BLaER1 treated with 17β-estradiol and CSF1 and Interleukin-3, amounts not matched to agents 10 nM and 100 nM (cell line): ENCODE measurements around the gene FUT7.

Experiments
- H3K27ac ChIP-seq, 11 experiments: shearing (Covaris generic); formaldehyde crosslinking; 2 replicates each; pipeline ENCODE4 v1.8.1; 2022
- H3K27me3 ChIP-seq, 11 experiments: shearing (Covaris generic); formaldehyde crosslinking; 2 replicates each; pipeline ENCODE4 v1.8.1; 2022
- H3K36me3 ChIP-seq, 11 experiments: shearing (Covaris generic); formaldehyde crosslinking; 2 replicates each; pipeline ENCODE4 v1.8.1; 2022
- H3K4me1 ChIP-seq, 10 experiments: shearing (Covaris generic); formaldehyde crosslinking; 2 replicates each; pipeline ENCODE4 v1.8.1; 2022
- H3K4me2 ChIP-seq, 11 experiments: shearing (Covaris generic); formaldehyde crosslinking; 2 replicates each; pipeline ENCODE4 v1.8.1; 2022
- H3K4me3 ChIP-seq, 10 experiments: shearing (Covaris generic); formaldehyde crosslinking; 2 replicates each; pipeline ENCODE4 v1.8.1; 2022
- H3K9ac ChIP-seq, 11 experiments: shearing (Covaris generic); formaldehyde crosslinking; 2 replicates each; pipeline ENCODE4 v1.8.1; 2022
- H3K9me3 ChIP-seq, 11 experiments: shearing (Covaris generic); formaldehyde crosslinking; replicated peaks in 1 of 11; 2 replicates each; pipeline ENCODE4 v1.8.1; 2022
- H4K20me1 ChIP-seq, 11 experiments: shearing (Covaris generic); formaldehyde crosslinking; 2 replicates each; pipeline ENCODE4 v1.8.1; 2022
- Cebpa-rat ChIP-seq, 11 experiments: shearing (Covaris generic); IDR thresholded peaks; 2 replicates each; pipeline ENCODE4 v1.8.1; 2022

FUT7 gene

GRCh38 chr9:137069508-137070091 lies 37.7 kb upstream of the FUT7 start:
- H3K27ac ChIP-seq, result peak overlapping the region in 9 of 11 experiments; percentile 62 to 82 (median 68); a peak in 18 of 22 replicates
- peak overlapping the region; percentile 43 to 84 (median 73); a peak in 21 of 22 replicates for H3K9ac ChIP-seq
- no peak for TF ChIP-seq Cebpa-rat (IDR thresholded peaks at IDR 0.05)
- H3K36me3 ChIP-seq, result peaks cover 0 to 23% (median 20%) of the 10 kb centered on the region in 11 experiments; a peak in 16 of 22 replicates
- H3K27me3 ChIP-seq, result no peaks in the 10 kb centered on the region
- H4K20me1 ChIP-seq, result peaks cover 0 to 56% (median 50%) of the 10 kb centered on the region in 11 experiments; a peak in 18 of 22 replicates
- H3K4me3 ChIP-seq, result peak overlapping the region; percentile 53 to 86 (median 73)
- peak overlapping the region; percentile 87 to 100 (median 97) for H3K4me2 ChIP-seq
- H3K9me3 ChIP-seq, result no peaks in the 10 kb centered on the region
- peaks cover 52 to 77% (median 60%) of the 10 kb centered on the region in 10 experiments for H3K4me1 ChIP-seq

DNA sequence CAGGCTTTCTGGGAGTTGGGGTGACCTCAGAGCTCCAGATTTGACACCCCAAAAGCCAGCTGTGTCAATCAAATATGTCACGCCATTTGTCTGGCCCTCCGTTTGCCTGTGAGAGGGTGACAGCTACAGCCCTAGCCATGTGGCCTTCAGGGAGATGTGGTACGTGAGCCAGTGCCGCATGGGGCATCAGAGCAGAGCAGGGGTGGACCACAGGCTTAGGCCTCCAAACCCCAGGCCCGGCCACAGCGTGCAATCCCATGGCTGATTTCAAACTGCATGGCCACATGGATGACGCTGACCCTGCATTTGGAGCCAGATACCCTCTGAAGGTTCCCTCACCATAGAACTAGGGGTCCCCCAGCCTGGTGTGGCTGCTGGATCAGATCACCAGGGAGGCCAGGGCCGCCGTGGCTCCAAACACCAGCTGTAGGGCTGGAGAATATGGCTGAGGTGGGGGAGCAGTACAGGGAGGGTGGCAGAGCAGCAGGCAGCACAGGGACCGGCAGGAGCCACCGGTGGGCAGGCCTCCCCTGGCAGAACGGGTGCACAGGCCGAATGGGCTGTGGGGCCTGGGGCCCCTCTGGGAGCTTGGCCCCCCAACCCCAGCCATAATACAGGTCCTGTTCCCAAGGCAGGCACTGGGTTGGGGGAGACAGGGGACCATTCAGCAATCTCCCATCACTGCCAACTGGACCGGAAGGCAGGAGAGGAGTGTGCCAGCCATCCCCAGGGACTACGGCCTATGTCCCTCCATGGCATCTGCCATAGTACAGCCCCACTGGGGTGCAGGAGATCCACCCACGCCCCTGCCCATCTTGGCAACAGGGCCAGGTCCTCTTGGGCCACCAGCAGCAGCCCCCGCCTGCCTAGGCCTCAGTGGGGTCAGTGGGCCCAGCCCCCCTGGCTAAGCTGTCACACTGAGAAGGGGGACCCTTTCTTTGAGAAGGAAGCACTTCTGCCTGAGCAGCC lies 36.9 kb upstream of the FUT7 start:
- no peak for TF ChIP-seq Cebpa-rat (IDR thresholded peaks at IDR 0.05)
- no peaks in the 10 kb centered on the region for H3K27me3 ChIP-seq
- peak overlapping the region; percentile 43 to 84 (median 73); a peak in 20 of 22 replicates for H3K9ac ChIP-seq
- peaks cover 44 to 71% (median 52%) of the 10 kb centered on the region in 10 experiments for H3K4me1 ChIP-seq
- peaks cover 0 to 29% (median 26%) of the 10 kb centered on the region in 11 experiments; a peak in 16 of 22 replicates for H3K36me3 ChIP-seq
- H4K20me1 ChIP-seq, result peaks cover 0 to 64% (median 56%) of the 10 kb centered on the region in 11 experiments; a peak in 18 of 22 replicates
- H3K4me2 ChIP-seq, result peak overlapping the region; percentile 87 to 100 (median 97)
- peak overlapping the region; percentile 53 to 86 (median 73) for H3K4me3 ChIP-seq
- peak overlapping the region in 4 of 11 experiments; percentile 3 to 76 (median 67); a peak in 5 of 22 replicates for H3K27ac ChIP-seq
- no peaks in the 10 kb centered on the region for H3K9me3 ChIP-seq

DNA sequence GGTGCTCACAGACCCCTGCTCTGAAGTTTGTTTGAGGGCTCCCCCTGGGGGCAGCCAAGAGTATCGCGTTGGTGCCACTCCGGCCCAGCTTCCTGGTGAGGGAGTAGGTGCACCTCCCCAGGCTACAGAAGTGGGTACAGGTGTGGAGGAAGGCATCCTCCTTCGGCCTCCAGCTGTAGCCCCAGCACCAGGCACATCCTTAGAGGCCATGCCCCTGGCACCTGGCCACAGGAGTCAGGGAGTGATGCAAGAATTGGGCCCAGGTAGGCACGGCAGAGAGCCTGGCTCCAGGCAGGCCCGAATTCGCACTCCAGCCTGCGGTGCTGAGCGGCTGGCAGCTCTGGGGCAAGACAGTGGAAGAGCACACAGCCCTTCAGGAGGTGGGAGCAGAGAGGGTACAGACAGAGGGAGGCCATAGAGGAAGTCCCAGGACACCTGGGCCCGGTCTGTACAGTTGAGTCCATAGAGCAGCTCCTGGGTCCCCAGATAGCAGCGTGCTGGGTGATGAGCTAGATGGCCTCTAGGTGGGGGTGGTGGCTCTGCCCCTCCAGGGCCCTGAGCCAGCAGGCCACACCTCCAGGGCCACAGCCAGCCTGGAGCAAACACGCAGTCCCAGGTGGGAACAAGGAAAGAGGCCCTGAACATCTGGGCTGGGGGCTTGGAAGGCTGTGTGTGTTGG lies 36.1 kb upstream of the FUT7 start:
- H3K4me3 ChIP-seq, result peak overlapping the region in 8 of 10 experiments; percentile 72 to 86 (median 76); a peak in 11 of 20 replicates
- H3K36me3 ChIP-seq, result peaks cover 0 to 38% (median 34%) of the 10 kb centered on the region in 11 experiments; a peak in 17 of 22 replicates
- H4K20me1 ChIP-seq, result peaks cover 0 to 70% (median 65%) of the 10 kb centered on the region in 11 experiments; a peak in 18 of 22 replicates
- H3K27ac ChIP-seq, result peak overlapping the region in 2 of 11 experiments; percentile 4 to 8; a peak in 1 of 22 replicates
- H3K9ac ChIP-seq, result peak overlapping the region in 7 of 11 experiments; percentile 68 to 84 (median 77); a peak in 11 of 22 replicates
- no peak for TF ChIP-seq Cebpa-rat (IDR thresholded peaks at IDR 0.05)
- peak overlapping the region; percentile 87 to 100 (median 97) for H3K4me2 ChIP-seq
- H3K27me3 ChIP-seq, result no peaks in the 10 kb centered on the region
- no peaks in the 10 kb centered on the region for H3K9me3 ChIP-seq
- peaks cover 37 to 67% (median 44%) of the 10 kb centered on the region in 10 experiments for H3K4me1 ChIP-seq

DNA sequence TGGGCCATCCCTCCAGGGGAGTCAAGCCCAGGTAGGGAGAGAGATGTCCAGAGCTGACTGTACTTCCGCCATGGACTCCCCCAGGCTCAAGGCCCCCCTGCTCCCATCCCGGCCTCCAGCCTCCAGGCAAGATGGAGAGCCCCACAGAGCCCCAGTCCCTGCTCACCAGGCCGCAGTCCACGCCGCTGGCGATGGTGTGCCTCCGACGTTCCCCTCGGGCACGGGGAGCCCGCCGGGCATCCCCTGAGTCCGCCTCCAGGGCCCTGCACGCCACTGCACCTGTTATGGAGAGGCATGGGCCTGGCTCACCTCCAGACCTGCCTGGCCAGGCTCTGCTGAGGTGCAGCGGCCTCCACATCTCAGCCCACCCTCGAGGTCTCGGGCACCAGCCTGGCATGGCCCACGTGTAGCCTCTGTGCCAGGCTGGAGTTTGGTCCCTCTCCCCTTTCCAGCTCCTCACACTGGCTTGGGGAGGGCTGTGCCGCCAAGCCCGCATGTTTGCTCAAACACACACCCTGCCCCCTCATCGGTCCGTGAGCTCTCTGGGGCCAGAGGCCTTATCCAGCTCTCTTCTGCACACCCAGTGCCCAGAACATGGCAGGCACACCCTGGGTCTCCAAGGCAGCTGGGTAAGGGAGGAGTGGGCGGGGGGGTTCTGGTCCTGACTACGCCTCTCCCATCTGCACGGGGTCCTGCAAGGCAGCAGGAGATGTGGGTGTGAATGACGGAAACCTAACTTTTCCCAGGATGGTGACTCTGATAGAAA lies 34.4 kb upstream of the FUT7 start:
- Histone ChIP-seq H3K27me3 (no peaks in the 10 kb centered on the region), H3K9me3 (no peaks in the 10 kb centered on the region), H4K20me1 (peaks cover 0 to 72% (median 66%) of the 10 kb centered on the region in 11 experiments; a peak in 18 of 22 replicates), H3K9ac (peak overlapping the region in 1 of 11 experiments; percentile 5; a peak in 1 of 22 replicates), H3K36me3 (peaks cover 0 to 44% (median 36%) of the 10 kb centered on the region in 11 experiments; a peak in 17 of 22 replicates), H3K4me3 (no peak overlapping the region), H3K4me1 (peaks cover 28 to 55% (median 40%) of the 10 kb centered on the region in 10 experiments), H3K4me2 (no peak overlapping the region), H3K27ac (no peak overlapping the region)
- no peak for TF ChIP-seq Cebpa-rat (IDR thresholded peaks at IDR 0.05)

- H3K9ac ChIP-seq, result peak overlapping the region in 1 of 11 experiments; percentile 5; a peak in 1 of 22 replicates
- no peak overlapping the region for H3K4me2 ChIP-seq
- no peak for TF ChIP-seq Cebpa-rat (IDR thresholded peaks at IDR 0.05)
- peaks cover 0 to 44% (median 36%) of the 10 kb centered on the region in 11 experiments; a peak in 17 of 22 replicates for H3K36me3 ChIP-seq
- H3K9me3 ChIP-seq, result no peaks in the 10 kb centered on the region
- H3K4me1 ChIP-seq, result peaks cover 21 to 48% (median 32%) of the 10 kb centered on the region in 10 experiments
- H3K27me3 ChIP-seq, result no peaks in the 10 kb centered on the region
- no peak overlapping the region for H3K27ac ChIP-seq
- peaks cover 0 to 72% (median 66%) of the 10 kb centered on the region in 11 experiments; a peak in 18 of 22 replicates for H4K20me1 ChIP-seq
- no peak overlapping the region for H3K4me3 ChIP-seq
Observed at GRCh38 chr9:137065336-137065967, 33.6 kb upstream of the FUT7 start.

GRCh38 chr9:137064880-137065164 lies 32.9 kb upstream of the FUT7 start:
- Histone ChIP-seq H3K27ac (no peak overlapping the region), H3K36me3 (peaks cover 0 to 44% (median 36%) of the 10 kb centered on the region in 11 experiments; a peak in 17 of 22 replicates), H3K4me2 (no peak overlapping the region), H3K9ac (no peak overlapping the region), H4K20me1 (peaks cover 0 to 69% (median 63%) of the 10 kb centered on the region in 11 experiments; a peak in 18 of 22 replicates), H3K9me3 (no peaks in the 10 kb centered on the region), H3K27me3 (no peaks in the 10 kb centered on the region), H3K4me3 (no peak overlapping the region), H3K4me1 (peaks cover 18 to 44% (median 29%) of the 10 kb centered on the region in 10 experiments)
- no peak for TF ChIP-seq Cebpa-rat (IDR thresholded peaks at IDR 0.05)

DNA sequence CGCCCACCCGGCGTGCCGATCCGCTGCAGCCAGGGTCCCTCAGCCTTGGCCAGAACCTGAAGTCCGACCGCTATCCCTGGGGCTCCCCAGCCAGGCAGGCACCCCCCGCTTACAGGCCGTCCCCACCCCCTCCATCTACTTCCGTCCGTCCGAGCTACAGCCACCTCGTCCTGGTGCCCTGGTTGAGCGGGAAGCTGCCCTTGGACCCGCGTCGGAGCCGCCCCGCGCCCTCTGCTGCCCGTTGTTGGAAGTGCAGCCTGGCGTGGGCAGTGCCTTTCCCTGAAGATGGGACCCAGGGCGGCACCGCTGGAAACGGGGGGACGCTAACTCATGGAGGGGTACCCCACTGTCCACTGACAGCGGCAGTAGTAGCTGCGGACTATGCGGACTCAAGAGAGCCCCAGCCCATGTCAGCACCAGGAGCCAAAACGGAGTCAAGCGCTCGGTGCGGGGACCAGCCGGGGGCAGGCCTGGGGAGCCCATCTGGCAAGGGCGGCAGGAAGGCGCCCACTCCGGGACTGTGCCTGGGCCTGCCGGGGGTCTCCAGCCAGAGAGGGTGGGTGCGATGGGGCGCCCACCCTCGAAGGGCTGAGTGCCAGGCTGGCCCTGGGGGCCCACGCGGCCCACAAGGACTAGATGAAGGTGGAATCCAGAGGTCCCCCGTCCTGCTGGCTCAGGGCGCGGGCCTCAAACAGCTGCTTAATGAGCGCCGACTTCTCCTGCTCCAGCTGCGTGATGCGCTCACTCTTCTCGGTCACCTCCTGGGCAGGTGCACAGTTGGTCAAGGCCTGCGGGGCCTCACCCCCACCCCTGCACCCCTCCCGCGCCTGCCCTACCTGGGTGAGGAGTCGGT lies 32.4 kb upstream of the FUT7 start:
- Histone ChIP-seq H3K4me2 (peak overlapping the region in 4 of 11 experiments; percentile 10 to 29 (median 20); a peak in 3 of 22 replicates), H3K27ac (no peak overlapping the region), H3K4me1 (peaks cover 13 to 39% (median 24%) of the 10 kb centered on the region in 10 experiments), H3K9ac (no peak overlapping the region), H3K27me3 (no peaks in the 10 kb centered on the region), H3K9me3 (no peaks in the 10 kb centered on the region), H3K36me3 (peaks cover 0 to 44% (median 36%) of the 10 kb centered on the region in 11 experiments; a peak in 17 of 22 replicates), H4K20me1 (peaks cover 0 to 64% (median 57%) of the 10 kb centered on the region in 11 experiments; a peak in 18 of 22 replicates), H3K4me3 (no peak overlapping the region)
- TF ChIP-seq Cebpa-rat (IDR thresholded peaks at IDR 0.05), result no peak
